ENCODE data around the gene NOL4.

NOL4 gene

GRCh38 chr18:34189656-34190435, 34.9 kb downstream of the NOL4 start:
- DNase-seq: no peak
